NCI-H146 (cell line): Measurements from ENCODE around the gene CRIM1.

Experiments
- DNase-seq: peaks from one replicate; lab custom pipeline; 2025; lab: John Stamatoyannopoulos, UW

The CRIM1 gene

GRCh38 chr2:36520431-36520830, 164.9 kb downstream of the CRIM1 start:
- no peak for DNase-seq

- DNase-seq: no peak
Observed at GRCh38 chr2:36523153-36523552, 167.6 kb downstream of the CRIM1 start.

- no peak for DNase-seq
Observed at GRCh38 chr2:36525245-36525644, 169.7 kb downstream of the CRIM1 start.

- no peak for DNase-seq
Observed at GRCh38 chr2:36526226-36526625, 170.6 kb downstream of the CRIM1 start.

- DNase-seq: no peak
Observed at GRCh38 chr2:36528274-36528673, 172.7 kb downstream of the CRIM1 start.

GRCh38 chr2:36528766-36529392, 173.3 kb downstream of the CRIM1 start:
- DNase-seq: no peak

- no peak for DNase-seq
Observed at GRCh38 chr2:36530178-36530982, 174.8 kb downstream of the CRIM1 start.

GRCh38 chr2:36530983-36531354, 175.4 kb downstream of the CRIM1 start:
- DNase-seq: no peak

GRCh38 chr2:36534275-36534799, 178.8 kb downstream of the CRIM1 start:
- DNase-seq: no peak

GRCh38 chr2:36535099-36535498, 179.5 kb downstream of the CRIM1 start:
- DNase-seq: no peak

GRCh38 chr2:36536776-36537175, 181.2 kb downstream of the CRIM1 start:
- DNase-seq: no peak

- DNase-seq: no peak
Observed at GRCh38 chr2:36538335-36538734, 182.8 kb downstream of the CRIM1 start.

- no peak for DNase-seq
Observed at GRCh38 chr2:36539631-36540030, 184.1 kb downstream of the CRIM1 start.

- no peak for DNase-seq
Observed at GRCh38 chr2:36540986-36541754, 185.6 kb downstream of the CRIM1 start.

- no peak for DNase-seq
Observed at GRCh38 chr2:36541891-36542595, 186.5 kb downstream of the CRIM1 start.

GRCh38 chr2:36544638-36545338, 189.2 kb downstream of the CRIM1 start:
- no peak for DNase-seq

- DNase-seq: no peak
Observed at GRCh38 chr2:36545871-36546416, 190.4 kb downstream of the CRIM1 start.

GRCh38 chr2:36547906-36548305, 192.3 kb downstream of the CRIM1 start:
- DNase-seq: no peak

GRCh38 chr2:36549165-36549574, 193.6 kb downstream of the CRIM1 start:
- DNase-seq: no peak

GRCh38 chr2:36550006-36550405, 194.4 kb downstream of the CRIM1 start:
- no peak for DNase-seq

GRCh38 chr2:36553683-36554082, 198.1 kb downstream of the CRIM1 start:
- DNase-seq: no peak
